ENCODE measurements around the gene NOL4L.

The NOL4L gene

DNA sequence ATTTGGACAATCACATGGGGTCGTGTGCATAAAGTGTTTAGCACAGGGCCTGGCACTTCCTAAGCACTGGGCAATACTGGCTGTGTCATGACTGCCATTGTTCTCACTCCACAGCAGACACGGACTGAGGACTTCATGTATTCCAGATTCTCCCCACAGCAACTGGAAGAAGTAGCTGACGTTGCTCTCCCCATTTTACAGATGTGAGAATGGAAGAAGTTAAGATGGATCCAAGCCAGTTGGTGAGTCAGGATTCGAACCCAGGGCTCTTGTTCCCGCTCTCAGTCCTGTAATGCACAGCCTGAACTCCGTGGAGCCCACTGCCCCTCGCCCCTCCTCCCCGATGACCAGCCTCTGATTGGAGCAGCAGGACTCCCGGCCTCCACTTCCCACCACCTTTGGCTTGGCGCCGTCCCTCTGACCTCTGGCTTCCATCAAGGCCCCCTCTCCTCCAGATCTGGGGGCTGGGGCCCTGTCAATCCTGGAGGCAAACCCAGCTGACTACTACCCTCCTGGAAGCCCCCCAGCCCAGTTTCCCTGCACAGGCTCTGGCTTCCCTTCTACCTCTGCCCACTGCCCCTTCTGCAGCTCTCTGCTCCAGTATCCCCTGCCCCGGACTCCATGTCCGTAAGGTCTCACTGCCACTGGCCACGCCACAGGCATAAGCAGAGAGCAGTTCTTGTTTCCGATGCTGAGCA, 12.7 kb downstream of the NOL4L start:
- TF ChIP-seq, protein P1, sequence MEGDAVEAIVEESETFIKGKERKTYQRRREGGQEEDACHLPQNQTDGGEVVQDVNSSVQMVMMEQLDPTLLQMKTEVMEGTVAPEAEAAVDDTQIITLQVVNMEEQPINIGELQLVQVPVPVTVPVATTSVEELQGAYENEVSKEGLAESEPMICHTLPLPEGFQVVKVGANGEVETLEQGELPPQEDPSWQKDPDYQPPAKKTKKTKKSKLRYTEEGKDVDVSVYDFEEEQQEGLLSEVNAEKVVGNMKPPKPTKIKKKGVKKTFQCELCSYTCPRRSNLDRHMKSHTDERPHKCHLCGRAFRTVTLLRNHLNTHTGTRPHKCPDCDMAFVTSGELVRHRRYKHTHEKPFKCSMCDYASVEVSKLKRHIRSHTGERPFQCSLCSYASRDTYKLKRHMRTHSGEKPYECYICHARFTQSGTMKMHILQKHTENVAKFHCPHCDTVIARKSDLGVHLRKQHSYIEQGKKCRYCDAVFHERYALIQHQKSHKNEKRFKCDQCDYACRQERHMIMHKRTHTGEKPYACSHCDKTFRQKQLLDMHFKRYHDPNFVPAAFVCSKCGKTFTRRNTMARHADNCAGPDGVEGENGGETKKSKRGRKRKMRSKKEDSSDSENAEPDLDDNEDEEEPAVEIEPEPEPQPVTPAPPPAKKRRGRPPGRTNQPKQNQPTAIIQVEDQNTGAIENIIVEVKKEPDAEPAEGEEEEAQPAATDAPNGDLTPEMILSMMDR (IDR thresholded peaks at IDR 0.05; ENCODE audit: control insufficient read depth, extremely low read depth, insufficient read depth) = no peak
- DNase-seq (ENCODE audit: low read depth) = no peak
- no peak overlapping the region for H3K4me3 ChIP-seq (ENCODE audit: low read depth, low read length)

DNA sequence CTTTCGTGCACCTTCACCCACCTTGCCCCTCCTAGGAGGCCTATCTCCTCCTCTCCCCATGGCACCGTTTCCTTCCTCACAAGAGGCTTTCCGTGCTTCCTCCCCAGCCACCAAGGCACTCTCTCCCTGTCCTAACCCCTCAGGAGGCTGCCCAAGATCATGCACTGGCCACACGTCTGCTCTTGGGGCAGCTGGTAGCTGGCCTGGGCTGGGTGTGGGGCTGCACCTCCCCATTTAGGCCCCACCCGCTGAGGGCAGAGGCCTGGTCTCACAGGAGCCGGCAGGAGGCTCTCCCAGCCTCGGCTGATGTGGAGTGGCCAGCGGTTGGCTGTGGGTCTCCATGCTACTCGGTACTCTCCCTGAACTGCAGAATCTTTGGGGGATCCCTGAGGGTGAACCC, 13.6 kb downstream of the NOL4L start:
- no peak overlapping the region for H3K4me3 ChIP-seq (ENCODE audit: low read depth, low read length)
- no peak for DNase-seq (ENCODE audit: low read depth)
- TF ChIP-seq, protein P1 (IDR thresholded peaks at IDR 0.05; ENCODE audit: control insufficient read depth, extremely low read depth, insufficient read depth) = no peak

DNA sequence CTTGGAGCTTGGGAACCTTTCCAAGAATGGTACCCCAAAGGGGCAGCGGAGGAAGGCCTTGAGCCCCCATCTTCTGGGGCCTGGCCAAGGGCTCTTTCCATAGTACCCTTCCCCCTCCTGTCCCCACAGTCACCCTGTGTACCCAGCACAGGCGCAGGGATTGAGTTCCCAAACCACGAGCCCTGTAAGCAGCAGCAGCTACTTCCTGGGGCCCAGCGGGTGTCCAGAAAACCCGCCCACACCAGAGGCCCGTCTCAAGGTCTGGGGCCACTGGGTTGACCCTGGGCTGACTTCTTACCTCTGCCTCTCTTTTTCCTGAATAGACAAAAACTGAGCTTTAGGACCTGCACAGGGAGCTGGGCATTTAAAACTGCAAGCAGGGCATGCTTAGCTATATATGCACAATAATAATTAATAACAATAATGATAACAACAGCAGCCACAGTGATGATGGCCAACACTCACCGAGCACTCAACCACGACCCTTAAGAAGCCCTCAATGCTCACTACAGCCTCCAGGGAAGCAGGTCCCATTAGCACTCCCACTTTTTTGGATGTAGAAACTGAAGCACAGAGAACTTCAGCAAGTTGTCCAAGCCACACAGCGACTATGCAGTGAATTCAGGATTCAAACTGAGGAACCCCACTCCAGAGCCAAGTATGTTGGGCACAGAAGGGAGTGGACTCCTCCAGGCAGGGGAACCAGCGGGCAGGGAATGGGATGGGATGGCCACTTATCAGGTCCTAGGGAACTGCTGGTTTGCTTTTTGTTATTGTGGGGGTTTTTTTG, 14.5 kb downstream of the NOL4L start:
- TF ChIP-seq, protein P1 (IDR thresholded peaks at IDR 0.05; ENCODE audit: control insufficient read depth, extremely low read depth, insufficient read depth) = no peak
- no peak overlapping the region for H3K4me3 ChIP-seq (ENCODE audit: low read depth, low read length)
- DNase-seq (ENCODE audit: low read depth) = no peak

DNA sequence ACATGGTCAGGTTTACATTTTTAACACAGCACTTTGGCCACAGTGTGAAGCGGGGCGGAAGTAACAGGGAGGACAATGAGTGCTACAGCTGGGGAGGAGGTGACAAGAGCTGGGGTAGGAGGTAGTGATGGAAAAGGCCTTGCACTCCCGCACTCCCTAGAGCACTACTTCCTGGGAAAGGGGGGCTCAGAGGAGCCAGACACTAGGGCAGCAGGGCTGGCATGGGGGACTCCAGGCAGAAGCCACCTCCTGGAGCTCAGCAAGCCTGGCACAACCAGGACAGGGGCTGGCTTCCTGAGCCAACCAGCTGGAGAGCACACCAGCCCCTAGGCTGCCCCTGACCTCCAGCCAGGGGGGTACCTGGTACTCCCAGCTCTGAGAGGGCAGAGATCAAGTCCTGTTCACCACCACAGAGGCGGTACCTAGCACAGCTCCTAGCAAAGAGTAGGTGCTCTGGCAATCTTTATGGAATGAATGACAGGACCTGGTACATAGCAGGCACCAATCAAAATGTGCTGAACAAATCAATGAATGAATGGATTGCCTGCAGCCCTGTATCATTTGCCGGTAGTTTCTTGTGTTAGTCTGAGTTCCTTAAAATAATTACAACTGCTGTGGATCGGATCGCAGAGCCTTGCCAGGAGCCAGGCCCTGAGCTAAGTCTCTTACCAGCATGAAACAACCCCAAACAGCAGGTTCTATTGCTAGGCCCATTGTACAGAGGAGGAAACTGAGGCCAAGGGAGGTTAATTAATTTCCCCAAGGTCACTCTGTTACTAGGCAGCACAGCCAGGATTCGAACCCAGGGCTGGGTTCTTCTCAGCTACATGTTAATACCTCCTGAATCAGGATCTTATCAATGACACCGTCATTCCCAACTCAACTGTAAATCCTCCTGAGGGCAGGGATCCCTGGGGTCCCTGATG, 15.5 kb downstream of the NOL4L start:
- no peak overlapping the region for H3K4me3 ChIP-seq (ENCODE audit: low read depth, low read length)
- TF ChIP-seq, protein P1 (IDR thresholded peaks at IDR 0.05; ENCODE audit: control insufficient read depth, extremely low read depth, insufficient read depth) = no peak
- DNase-seq (ENCODE audit: low read depth) = no peak

DNA sequence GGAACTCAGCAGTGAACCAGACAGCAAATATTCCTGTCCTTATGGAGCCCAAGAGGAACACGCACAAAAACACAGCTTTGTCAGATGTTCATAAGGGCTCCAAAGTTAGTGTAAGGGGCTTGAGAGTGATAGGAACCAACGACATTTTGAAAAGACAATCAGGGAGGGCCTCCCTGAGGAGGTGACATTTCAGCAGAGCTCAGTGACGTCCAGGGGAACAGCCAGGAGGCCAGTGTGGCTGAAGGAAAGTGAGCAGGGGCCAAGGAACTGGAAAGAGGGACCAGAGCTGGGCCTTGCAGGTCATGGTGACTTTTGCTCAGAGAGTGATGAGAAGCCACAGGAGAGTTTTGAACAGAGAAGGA, 16.1 kb downstream of the NOL4L start:
- TF ChIP-seq, protein P1 (IDR thresholded peaks at IDR 0.05; ENCODE audit: control insufficient read depth, extremely low read depth, insufficient read depth) = no peak

DNA sequence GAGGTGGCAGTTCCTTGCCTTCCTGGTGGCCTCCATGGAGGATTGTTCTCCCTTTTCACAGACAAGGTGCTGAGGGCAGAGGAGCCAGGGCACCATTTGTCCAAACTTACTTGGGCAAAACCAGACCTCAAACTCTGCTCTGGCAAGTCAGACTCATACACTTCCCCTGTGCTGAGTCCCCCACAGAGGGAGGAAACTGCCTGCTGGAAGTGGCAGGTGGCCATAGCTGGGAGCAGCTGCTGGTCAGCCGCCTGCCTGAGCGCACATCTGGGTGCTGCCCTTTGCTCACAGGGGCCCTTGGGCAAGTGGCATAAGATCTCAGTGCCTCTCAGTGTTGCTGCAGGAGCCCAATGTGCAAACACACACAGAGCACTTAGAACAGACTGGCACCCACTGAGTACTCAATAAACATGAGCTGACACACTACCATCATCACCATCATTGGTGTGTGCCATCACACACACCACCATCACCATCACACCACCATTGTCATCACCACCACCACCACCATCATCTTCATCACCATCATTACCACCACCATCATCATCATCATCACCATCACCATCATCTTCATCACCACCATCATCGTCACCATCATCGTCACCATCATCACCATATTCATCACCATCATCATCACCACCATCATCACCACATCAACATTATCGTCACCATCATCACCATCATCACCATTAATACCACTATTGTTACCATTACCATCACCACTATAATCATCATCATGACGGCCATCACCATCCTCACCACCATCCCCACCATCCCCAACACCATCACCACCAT, 17.6 kb downstream of the NOL4L start:
- DNase-seq (ENCODE audit: low read depth) = no peak
- TF ChIP-seq, protein P1 (IDR thresholded peaks at IDR 0.05; ENCODE audit: control insufficient read depth, extremely low read depth, insufficient read depth) = no peak
- no peak overlapping the region for H3K4me3 ChIP-seq (ENCODE audit: low read depth, low read length)

More for the DNA sequence above, 16.1 kb downstream of the NOL4L start:
- no peak for DNase-seq (ENCODE audit: low read depth)
- H3K4me3 ChIP-seq (ENCODE audit: low read depth, low read length) = no peak overlapping the region

All from LNCaP clone FGC (cell line).